HepG2 (cell line): ENCODE measurements around the gene ARFIP1. TPM values are rescaled to one million over a fixed set of nuclear protein-coding genes. Genes with fewer than 3 reads are reported as not detected.

ENCODE experiments used
- E2F2 ChIP-seq: sonication (generic); formaldehyde crosslinking; IDR thresholded peaks from 2 replicates; pipeline ENCODE4 v1.4.0; 2020; ENCODE audit warnings: missing genetic modification reagents, borderline replicate concordance
- EP300 ChIP-seq, 3 experiments: sonication (generic) in 1 of 3; formaldehyde crosslinking in 1 of 3; IDR thresholded peaks; 2 replicates each; pipeline versions ENCODE4 v1.5.1 to v1.6.1; 2011 to 2020; ENCODE audit warnings: low read depth in 2 of 3, low read length in 2 of 3, borderline replicate concordance in 1 of 3, improper control_type of control experiment in 1 of 3, mild to moderate bottlenecking in 1 of 3, missing genetic modification reagents in 1 of 3, moderate library complexity in 1 of 3
- HES4 ChIP-seq: sonication (generic); formaldehyde crosslinking; IDR thresholded peaks from 2 replicates; pipeline ENCODE4 v1.9.0; 2021; ENCODE audit warnings: mild to moderate bottlenecking, missing genetic modification reagents, borderline replicate concordance
- HHEX ChIP-seq: IDR thresholded peaks from 2 replicates; pipeline ENCODE4 v1.6.1; 2016; ENCODE audit warnings: control low read depth
- MAZ ChIP-seq, 2 experiments: sonication (generic) in 1 of 2; formaldehyde crosslinking in 1 of 2; IDR thresholded peaks; 2 replicates each; pipeline versions ENCODE4 v1.5.0 to v1.6.1; 2012 to 2020; ENCODE audit warnings: low read depth in 2 of 2, mild to moderate bottlenecking in 2 of 2, borderline replicate concordance in 1 of 2, improper control_type of control experiment in 1 of 2, low read length in 1 of 2, missing genetic modification reagents in 1 of 2, moderate library complexity in 1 of 2
- RBM22 ChIP-seq: fragments of 200-400 bp; formaldehyde crosslinking; optimal IDR thresholded peaks from 2 replicates; pipeline ENCODE3; 2017; ENCODE audit warnings: mild to moderate bottlenecking, low read length, moderate library complexity
- ZBTB38 ChIP-seq: sonication (generic); formaldehyde crosslinking; IDR thresholded peaks from 2 replicates; pipeline ENCODE4 v1.5.1; 2020; ENCODE audit warnings: mild to moderate bottlenecking, missing genetic modification reagents
- ZFP36 ChIP-seq: fragments of 150-350 bp; IDR thresholded peaks from 2 replicates; pipeline ENCODE4 v1.6.1; 2018; ENCODE audit warnings: borderline replicate concordance, low read length, low read depth; ENCODE audit not compliant: partially characterized antibody
- ZFP37 ChIP-seq: sonication (generic); formaldehyde crosslinking; IDR thresholded peaks from 2 replicates; pipeline ENCODE4 v1.4.0; 2020; ENCODE audit warnings: missing genetic modification reagents, borderline replicate concordance
- ZNF20 ChIP-seq: sonication (generic); formaldehyde crosslinking; IDR thresholded peaks from 2 replicates; pipeline ENCODE4 v1.4.0; 2020; ENCODE audit warnings: mild to moderate bottlenecking, moderate library complexity, missing genetic modification reagents
- ZNF207 ChIP-seq: fragments of 450-650 bp; IDR thresholded peaks from 2 replicates; pipeline ENCODE4 v1.6.1; 2016; ENCODE audit warnings: antibody characterized with exemption, borderline replicate concordance
- polyA plus RNA-seq, 8 experiments: library from polyadenylated mRNA; depleted of rRNA in 3 of 8; stranded (reverse) in 7 of 8; unstranded in 1 of 8; fragments of >200 nt; fragmentation: Illumina TruSeq in 4 of 8; extraction: Trizol in 4 of 8; gene quantifications; 2 replicates each; pipeline versions ENCODE4 v1.2.1 to v1.2.3, GENCODE V29; 2011 to 2016; ENCODE audit warnings: low read depth in 4 of 8, missing spikeins in 1 of 8, mixed read lengths in 1 of 8; ENCODE audit not compliant: insufficient read depth in 1 of 8
- total RNA-seq, 5 experiments: library from RNA; depleted of rRNA; stranded (reverse); fragments of >200 nt; fragmentation: Illumina TruSeq; extraction: Trizol; gene quantifications; 2 replicates each; pipeline ENCODE4 v1.2.3, GENCODE V29; 2016; ENCODE audit warnings: low read depth in 1 of 5
- TF ChIP-seq, protein P1 (sequence below): sonication (generic); formaldehyde crosslinking; IDR thresholded peaks from 2 replicates; pipeline ENCODE4 v1.9.0; 2021; ENCODE audit warnings: mild to moderate bottlenecking, missing genetic modification reagents
- TF ChIP-seq, protein P2 (sequence below): sonication (generic); formaldehyde crosslinking; IDR thresholded peaks from 2 replicates; pipeline ENCODE4 v1.4.0; 2020; ENCODE audit warnings: mild to moderate bottlenecking, missing genetic modification reagents
- TF ChIP-seq, protein P3 (sequence below): IDR thresholded peaks from 2 replicates; pipeline ENCODE4 v1.6.1; 2012; ENCODE audit warnings: low read length, improper control_type of control experiment

ARFIP1 gene
- total and polyA plus RNA-seq, 2 of the 13 experiments (the other 11 are each of a cell fraction or from before 2014, with no cell fraction given) = 9.9 to 27.7 TPM

DNA sequence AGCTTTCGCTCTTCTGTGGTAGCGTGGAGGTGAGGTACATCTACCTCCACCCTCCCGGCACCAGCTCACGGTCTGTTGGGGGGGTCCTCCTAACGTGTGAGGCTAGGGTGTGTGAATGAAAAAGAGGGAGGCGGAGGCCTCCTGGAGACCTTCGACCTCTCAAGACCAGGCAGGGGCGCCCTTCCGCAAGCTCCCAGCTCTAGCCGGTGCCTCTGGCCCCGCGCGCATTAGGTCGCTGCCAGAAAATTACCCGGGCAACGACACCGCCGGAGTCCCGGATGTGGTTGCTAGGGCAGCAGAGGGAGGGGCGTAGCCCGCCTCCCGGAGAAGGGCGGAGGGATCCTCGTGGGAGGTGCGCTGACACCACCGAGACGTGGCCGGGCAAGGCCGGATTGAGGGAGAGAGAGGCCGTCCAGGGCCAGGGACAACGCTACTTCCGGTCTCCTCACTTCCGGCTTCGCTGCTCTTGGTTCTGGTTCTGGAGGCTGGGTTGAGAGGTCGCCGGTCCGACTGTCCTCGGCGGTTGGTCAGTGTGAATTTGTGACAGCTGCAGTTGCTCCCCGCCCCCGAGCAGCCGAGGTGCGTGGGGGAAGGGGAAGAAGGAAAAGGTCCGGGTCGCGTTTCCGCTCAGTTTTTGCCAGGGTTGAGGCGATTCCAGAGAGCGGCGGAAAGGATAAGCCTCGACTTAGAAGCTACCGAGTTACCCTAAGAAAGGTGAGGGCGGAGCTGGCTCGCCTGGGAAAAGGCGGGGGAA is at the start of gene ARFIP1, which contains the start of gene TIGD4 (continued):
- TF ChIP-seq, protein P1, sequence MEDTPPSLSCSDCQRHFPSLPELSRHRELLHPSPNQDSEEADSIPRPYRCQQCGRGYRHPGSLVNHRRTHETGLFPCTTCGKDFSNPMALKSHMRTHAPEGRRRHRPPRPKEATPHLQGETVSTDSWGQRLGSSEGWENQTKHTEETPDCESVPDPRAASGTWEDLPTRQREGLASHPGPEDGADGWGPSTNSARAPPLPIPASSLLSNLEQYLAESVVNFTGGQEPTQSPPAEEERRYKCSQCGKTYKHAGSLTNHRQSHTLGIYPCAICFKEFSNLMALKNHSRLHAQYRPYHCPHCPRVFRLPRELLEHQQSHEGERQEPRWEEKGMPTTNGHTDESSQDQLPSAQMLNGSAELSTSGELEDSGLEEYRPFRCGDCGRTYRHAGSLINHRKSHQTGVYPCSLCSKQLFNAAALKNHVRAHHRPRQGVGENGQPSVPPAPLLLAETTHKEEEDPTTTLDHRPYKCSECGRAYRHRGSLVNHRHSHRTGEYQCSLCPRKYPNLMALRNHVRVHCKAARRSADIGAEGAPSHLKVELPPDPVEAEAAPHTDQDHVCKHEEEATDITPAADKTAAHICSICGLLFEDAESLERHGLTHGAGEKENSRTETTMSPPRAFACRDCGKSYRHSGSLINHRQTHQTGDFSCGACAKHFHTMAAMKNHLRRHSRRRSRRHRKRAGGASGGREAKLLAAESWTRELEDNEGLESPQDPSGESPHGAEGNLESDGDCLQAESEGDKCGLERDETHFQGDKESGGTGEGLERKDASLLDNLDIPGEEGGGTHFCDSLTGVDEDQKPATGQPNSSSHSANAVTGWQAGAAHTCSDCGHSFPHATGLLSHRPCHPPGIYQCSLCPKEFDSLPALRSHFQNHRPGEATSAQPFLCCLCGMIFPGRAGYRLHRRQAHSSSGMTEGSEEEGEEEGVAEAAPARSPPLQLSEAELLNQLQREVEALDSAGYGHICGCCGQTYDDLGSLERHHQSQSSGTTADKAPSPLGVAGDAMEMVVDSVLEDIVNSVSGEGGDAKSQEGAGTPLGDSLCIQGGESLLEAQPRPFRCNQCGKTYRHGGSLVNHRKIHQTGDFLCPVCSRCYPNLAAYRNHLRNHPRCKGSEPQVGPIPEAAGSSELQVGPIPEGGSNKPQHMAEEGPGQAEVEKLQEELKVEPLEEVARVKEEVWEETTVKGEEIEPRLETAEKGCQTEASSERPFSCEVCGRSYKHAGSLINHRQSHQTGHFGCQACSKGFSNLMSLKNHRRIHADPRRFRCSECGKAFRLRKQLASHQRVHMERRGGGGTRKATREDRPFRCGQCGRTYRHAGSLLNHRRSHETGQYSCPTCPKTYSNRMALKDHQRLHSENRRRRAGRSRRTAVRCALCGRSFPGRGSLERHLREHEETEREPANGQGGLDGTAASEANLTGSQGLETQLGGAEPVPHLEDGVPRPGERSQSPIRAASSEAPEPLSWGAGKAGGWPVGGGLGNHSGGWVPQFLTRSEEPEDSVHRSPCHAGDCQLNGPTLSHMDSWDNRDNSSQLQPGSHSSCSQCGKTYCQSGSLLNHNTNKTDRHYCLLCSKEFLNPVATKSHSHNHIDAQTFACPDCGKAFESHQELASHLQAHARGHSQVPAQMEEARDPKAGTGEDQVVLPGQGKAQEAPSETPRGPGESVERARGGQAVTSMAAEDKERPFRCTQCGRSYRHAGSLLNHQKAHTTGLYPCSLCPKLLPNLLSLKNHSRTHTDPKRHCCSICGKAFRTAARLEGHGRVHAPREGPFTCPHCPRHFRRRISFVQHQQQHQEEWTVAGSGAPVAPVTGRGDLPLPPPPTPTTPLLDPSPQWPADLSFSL = no peak
- TF ChIP-seq RBM22 = peak; percentile 96
- peak; percentile 37; the same call in 1 of the 2 replicates for TF ChIP-seq E2F2 (CRISPR knock-in tag)
- TF ChIP-seq, protein P2, sequence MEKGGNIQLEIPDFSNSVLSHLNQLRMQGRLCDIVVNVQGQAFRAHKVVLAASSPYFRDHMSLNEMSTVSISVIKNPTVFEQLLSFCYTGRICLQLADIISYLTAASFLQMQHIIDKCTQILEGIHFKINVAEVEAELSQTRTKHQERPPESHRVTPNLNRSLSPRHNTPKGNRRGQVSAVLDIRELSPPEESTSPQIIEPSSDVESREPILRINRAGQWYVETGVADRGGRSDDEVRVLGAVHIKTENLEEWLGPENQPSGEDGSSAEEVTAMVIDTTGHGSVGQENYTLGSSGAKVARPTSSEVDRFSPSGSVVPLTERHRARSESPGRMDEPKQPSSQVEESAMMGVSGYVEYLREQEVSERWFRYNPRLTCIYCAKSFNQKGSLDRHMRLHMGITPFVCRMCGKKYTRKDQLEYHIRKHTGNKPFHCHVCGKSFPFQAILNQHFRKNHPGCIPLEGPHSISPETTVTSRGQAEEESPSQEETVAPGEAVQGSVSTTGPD (CRISPR knock-in tag) = no peak
- peak; percentile 89 for TF ChIP-seq MAZ (IDR thresholded peaks at IDR 0.05; ENCODE audit: borderline replicate concordance, low read depth, low read length)
- TF ChIP-seq MAZ (CRISPR knock-in tag; IDR thresholded peaks at IDR 0.05; ENCODE audit: low read depth) = peak; percentile 82
- no peak for TF ChIP-seq ZFP36
- no peak for TF ChIP-seq ZFP37 (CRISPR knock-in tag)
- TF ChIP-seq, protein P3, sequence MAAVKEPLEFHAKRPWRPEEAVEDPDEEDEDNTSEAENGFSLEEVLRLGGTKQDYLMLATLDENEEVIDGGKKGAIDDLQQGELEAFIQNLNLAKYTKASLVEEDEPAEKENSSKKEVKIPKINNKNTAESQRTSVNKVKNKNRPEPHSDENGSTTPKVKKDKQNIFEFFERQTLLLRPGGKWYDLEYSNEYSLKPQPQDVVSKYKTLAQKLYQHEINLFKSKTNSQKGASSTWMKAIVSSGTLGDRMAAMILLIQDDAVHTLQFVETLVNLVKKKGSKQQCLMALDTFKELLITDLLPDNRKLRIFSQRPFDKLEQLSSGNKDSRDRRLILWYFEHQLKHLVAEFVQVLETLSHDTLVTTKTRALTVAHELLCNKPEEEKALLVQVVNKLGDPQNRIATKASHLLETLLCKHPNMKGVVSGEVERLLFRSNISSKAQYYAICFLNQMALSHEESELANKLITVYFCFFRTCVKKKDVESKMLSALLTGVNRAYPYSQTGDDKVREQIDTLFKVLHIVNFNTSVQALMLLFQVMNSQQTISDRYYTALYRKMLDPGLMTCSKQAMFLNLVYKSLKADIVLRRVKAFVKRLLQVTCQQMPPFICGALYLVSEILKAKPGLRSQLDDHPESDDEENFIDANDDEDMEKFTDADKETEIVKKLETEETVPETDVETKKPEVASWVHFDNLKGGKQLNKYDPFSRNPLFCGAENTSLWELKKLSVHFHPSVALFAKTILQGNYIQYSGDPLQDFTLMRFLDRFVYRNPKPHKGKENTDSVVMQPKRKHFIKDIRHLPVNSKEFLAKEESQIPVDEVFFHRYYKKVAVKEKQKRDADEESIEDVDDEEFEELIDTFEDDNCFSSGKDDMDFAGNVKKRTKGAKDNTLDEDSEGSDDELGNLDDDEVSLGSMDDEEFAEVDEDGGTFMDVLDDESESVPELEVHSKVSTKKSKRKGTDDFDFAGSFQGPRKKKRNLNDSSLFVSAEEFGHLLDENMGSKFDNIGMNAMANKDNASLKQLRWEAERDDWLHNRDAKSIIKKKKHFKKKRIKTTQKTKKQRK = no peak
- TF ChIP-seq HES4 = peak; percentile 50; the same call in 1 of the 2 replicates
- peak in 1 of 2 experiments; percentile 24; a peak in 2 of 4 replicates for TF ChIP-seq EP300 (IDR thresholded peaks at IDR 0.05; ENCODE audit: low read depth in 2 of 2, low read length in 2 of 2)
- peak; percentile 21; the same call in 1 of the 2 replicates for TF ChIP-seq EP300 (CRISPR knock-in tag; IDR thresholded peaks at IDR 0.05; ENCODE audit: borderline replicate concordance)
- no peak for TF ChIP-seq ZNF207
- TF ChIP-seq ZNF20 (CRISPR knock-in tag) = no peak
- TF ChIP-seq ZBTB38 = no peak; the same call in 1 of the 2 replicates
- no peak for TF ChIP-seq HHEX (CRISPR knock-in tag)
